Measurements from ENCODE around the gene COMMD6. TPM values are rescaled to one million over a fixed set of nuclear protein-coding genes. Genes with fewer than 3 reads are reported as not detected.

Gene COMMD6
- total and polyA plus RNA-seq, 2 of the 13 experiments (the other 11 are each of a cell fraction or from before 2014, with no cell fraction given) = 97.0 to 164 TPM

DNA sequence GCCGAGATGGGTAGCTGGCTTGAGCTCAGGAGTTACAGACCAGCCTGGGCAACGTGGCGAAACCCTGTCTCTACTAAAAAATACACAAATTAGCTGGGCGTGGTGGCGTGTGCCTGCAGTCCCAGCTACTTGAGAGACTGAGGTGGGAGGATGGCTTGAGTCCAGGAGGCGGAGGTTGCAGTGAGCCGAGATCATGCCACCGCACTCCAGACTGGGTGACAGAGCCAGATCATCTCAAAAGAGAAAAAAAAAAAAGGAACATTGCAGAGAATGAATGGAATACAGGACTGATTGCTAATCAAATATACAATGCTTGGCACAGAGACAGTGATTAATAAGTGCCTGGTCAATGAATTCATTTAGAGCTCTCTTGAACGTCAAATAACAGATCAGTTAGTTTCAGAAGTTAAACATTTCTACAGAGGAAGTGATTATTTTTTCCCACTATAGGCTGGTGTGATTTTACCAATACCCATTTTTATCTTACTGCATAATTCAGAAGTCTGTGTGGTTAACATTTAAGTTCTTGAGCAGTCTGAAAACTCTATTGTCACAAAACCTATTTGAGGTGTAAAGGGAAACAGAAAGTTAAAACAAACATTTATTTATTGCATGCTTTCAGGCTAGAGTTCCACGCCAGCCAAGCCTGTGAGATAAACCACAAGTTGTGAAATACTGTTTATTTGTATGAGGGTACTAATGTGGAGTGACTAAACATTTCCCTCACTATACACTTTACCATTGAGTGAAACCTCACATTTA lies 48.0 kb downstream of the COMMD6 start (continued):
- TF ChIP-seq FOXP4 (CRISPR knock-in tag; IDR thresholded peaks at IDR 0.05) (peak; percentile 86), RXRB (CRISPR knock-in tag; IDR thresholded peaks at IDR 0.05; ENCODE audit: borderline replicate concordance) (no peak), ZNF207 (IDR thresholded peaks at IDR 0.05; ENCODE audit: borderline replicate concordance) (no peak), NCOR1 (IDR thresholded peaks at IDR 0.05; ENCODE audit: borderline replicate concordance, low read length) (no peak), FOXP1 (IDR thresholded peaks at IDR 0.05) (0 out of 2 replicates have a peak, but pooled peaks have one; percentile 20), FOXP1 (CRISPR knock-in tag; IDR thresholded peaks at IDR 0.05) (peak; percentile 92), UBTF (CRISPR knock-in tag; IDR thresholded peaks at IDR 0.05) (no peak), ZBTB25 (CRISPR knock-in tag; IDR thresholded peaks at IDR 0.05) (no peak), ZFAT (CRISPR knock-in tag; conservative IDR thresholded peaks at IDR 0.05) (no peak), SALL1 (CRISPR knock-in tag; IDR thresholded peaks at IDR 0.05) (peak; percentile 34; the same call in 1 of the 2 replicates), ZSCAN22 (CRISPR knock-in tag; IDR thresholded peaks at IDR 0.05) (no peak), HMG20A (CRISPR knock-in tag; IDR thresholded peaks at IDR 0.05; ENCODE audit: borderline replicate concordance) (0 out of 2 replicates have a peak, but pooled peaks have one; percentile 24), ETV6 (CRISPR knock-in tag; conservative IDR thresholded peaks at IDR 0.05) (no peak), AGO1 (IDR thresholded peaks at IDR 0.05; ENCODE audit: low read depth, low read length, poor library complexity, severe bottlenecking) (no peak)
- TF ChIP-seq, protein P1, sequence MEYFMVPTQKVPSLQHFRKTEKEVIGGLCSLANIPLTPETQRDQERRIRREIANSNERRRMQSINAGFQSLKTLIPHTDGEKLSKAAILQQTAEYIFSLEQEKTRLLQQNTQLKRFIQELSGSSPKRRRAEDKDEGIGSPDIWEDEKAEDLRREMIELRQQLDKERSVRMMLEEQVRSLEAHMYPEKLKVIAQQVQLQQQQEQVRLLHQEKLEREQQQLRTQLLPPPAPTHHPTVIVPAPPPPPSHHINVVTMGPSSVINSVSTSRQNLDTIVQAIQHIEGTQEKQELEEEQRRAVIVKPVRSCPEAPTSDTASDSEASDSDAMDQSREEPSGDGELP (IDR thresholded peaks at IDR 0.05; ENCODE audit: borderline replicate concordance, low read depth) = no peak

Data from HepG2 (cell line).